Adrenal gland (tissue), 12 donors: ENCODE results near the gene HTR3B. TPM values are rescaled to one million over a fixed set of nuclear protein-coding genes. Genes with fewer than 3 reads are reported as not detected.

ENCODE experiments used
- DNase-seq, 7 donors: peaks; one replicate each; pipeline ENCODE4 v3.0.0-alpha.2; 2019 to 2020
- H3K27ac ChIP-seq, 5 donors: fragments of 200-600 bp; sonication (generic) in 4 of 5; 1 replicate in 3 of 5; 2 replicates in 2 of 5; pipeline versions ENCODE4 v1.5.1 to v1.8.0; 2016 to 2020; ENCODE audit warnings: mild to moderate bottlenecking in 1 of 5
- H3K27me3 ChIP-seq: fragments of 200-600 bp; 2 replicates; pipeline ENCODE4 v1.8.0; 2021
- H3K36me3 ChIP-seq, 2 donors: fragments of 200-600 bp; replicated peaks in 1 of 2; 1 replicate in 1 of 2; 2 replicates in 1 of 2; pipeline versions ENCODE4 v1.5.1 to v1.8.0; 2018 to 2022
- H3K4me1 ChIP-seq, 2 donors: fragments of 200-600 bp; replicated peaks in 1 of 2; 1 replicate in 1 of 2; 2 replicates in 1 of 2; pipeline versions ENCODE4 v1.5.1 to v1.8.0; 2018 to 2021
- H3K4me3 ChIP-seq, 4 donors: fragments of 200-600 bp; sonication (generic) in 3 of 4; one replicate each; pipeline ENCODE4 v1.5.1; 2016 to 2018
- H3K9me3 ChIP-seq, 3 donors: fragments of 200-600 bp; sonication (generic) in 1 of 3; replicated peaks in 1 of 3; 1 replicate in 2 of 3; 2 replicates in 1 of 3; pipeline versions ENCODE4 v1.5.1 to v1.8.0; 2016 to 2021
- CTCF ChIP-seq, 6 experiments: fragments of 450-650 bp in 4 of 6; fragments of 200-600 bp in 2 of 6; sonication (generic) in 1 of 6; IDR thresholded peaks; 1 replicate in 5 of 6; 2 replicates in 1 of 6; pipeline versions ENCODE4 v1.5.1 to v1.8.0; 2016 to 2021; ENCODE audit warnings: antibody characterized with exemption in 6 of 6, mild to moderate bottlenecking in 2 of 6, moderate library complexity in 1 of 6
- POLR2A ChIP-seq, 2 donors: fragments of 450-650 bp; IDR thresholded peaks; one replicate each; pipeline ENCODE4 v1.6.1; 2017; ENCODE audit warnings: antibody characterized with exemption in 2 of 2, mild to moderate bottlenecking in 2 of 2, moderate library complexity in 1 of 2
- WGBS, 4 donors: extraction: QIAGEN DNeasy Blood & Tissue Kit in 2 of 4; methylation state at CpG; one replicate each; pipeline versions ENCODE4 v1.1.5 to v1.1.7; 2013 to 2017; 5-methylcytosine and 5-hydroxymethylcytosine counted together
- intact Hi-C, 2 donors: fragments of 100-400 bp; cut with DNase I; formaldehyde crosslinking; loops; one replicate each; pipeline versions ENCODE4 v1.14.1 to v1.15.0; 2022 to 2023
- polyA plus RNA-seq, 3 donors: library from polyadenylated mRNA; stranded (reverse); fragments of 200-250 nt in 2 of 3; fragments of 350-450 nt in 1 of 3; fragmentation: Illumina TruSeq in 1 of 3; extraction: RNeasy Lipid Tissue Mini Kit (QIAGEN cat#74804) in 1 of 3; gene quantifications; one replicate each; pipeline ENCODE4 v1.2.3, GENCODE V29; 2013 to 2014
- total RNA-seq, 9 donors: library from RNA; depleted of rRNA in 4 of 9; stranded (reverse); fragments of >200 nt in 4 of 9; fragments of 120-200 nt in 1 of 9; fragmentation: NEBNext Ultra II Directional in 1 of 9; extraction: Animal tissue kit (Norgen Biotek cat#: 25700) in 1 of 9; gene quantifications; one replicate each; pipeline versions ENCODE4 v1.1.0 to v1.2.4, GENCODE V29; 2013 to 2023
- donor health status: healthy with polysubstance abuse.
- donor health status: Bipolar disorder and iron deficiency.
- donor health status: DM: yes; HTN: yes; CAD: no.
- donor health status: DM: no; HTN: no; CAD: no.
- donor health status: DM: no; HTN: no; CAD: no.
- donor health status: DM: yes; HTN: yes; CAD: no.

Gene HTR3B
- total and polyA plus RNA-seq, 12 donors = not detected

- H3K4me3 ChIP-seq = peak within 1 kb of the TSS; percentile 47 to 99 (median 68)
- TF ChIP-seq CTCF (IDR thresholded peaks at IDR 0.05) (peak in 3 of 6 experiments; percentile 23 to 39 (median 34)), POLR2A (IDR thresholded peaks at IDR 0.05) (peak; percentile 79 to 92)
- peak within 1 kb of the TSS; percentile 51 to 96 (median 95) for H3K27ac ChIP-seq
- peak; percentile 97 to 99 (median 98) for DNase-seq
- no peaks in the 10 kb centered on the region for H3K9me3 ChIP-seq
- intact Hi-C loops = no loop called here
- H3K36me3 ChIP-seq = no peaks in the 10 kb centered on the region
- no peaks in the 10 kb centered on the region for H3K27me3 ChIP-seq
- H3K4me1 ChIP-seq = peaks cover 12 to 35% of the 10 kb centered on the region in 2 donors
- 0 to 1% (median 0%) methylated on average over 18 to 94 of the region's 95 CpGs for WGBS, 4 donors
These were observed 29.1 kb upstream of the HTR3B start, which contains the start of gene USP28 for GRCh38 chr11:113875234-113876073. TSS of gene USP28 (minus strand) at chr11:113875572. CDS start at chr11:113875501, 71 bp downstream.

- Histone ChIP-seq H3K27me3 (no peaks in the 10 kb centered on the region), H3K9me3 (no peaks in the 10 kb centered on the region), H3K36me3 (no peaks in the 10 kb centered on the region), H3K4me3 (peak overlapping the region; percentile 24 to 99 (median 40)), H3K27ac (peak overlapping the region; percentile 51 to 96 (median 95)), H3K4me1 (peaks cover 9 to 30% of the 10 kb centered on the region in 2 donors)
- peak in 2 of 7 donors; percentile 29 to 59 for DNase-seq
- intact Hi-C loops = no loop called here
- 77 to 83% (median 80%) methylated on average over 18 to 24 of the region's 24 CpGs for WGBS, 4 donors
- no peak for TF ChIP-seq CTCF (IDR thresholded peaks at IDR 0.05)
- no peak for TF ChIP-seq POLR2A (IDR thresholded peaks at IDR 0.05)
These were observed 28.4 kb upstream of the HTR3B start for GRCh38 chr11:113876074-113876797.

- Histone ChIP-seq H3K4me3 (no peak overlapping the region), H3K9me3 (no peaks in the 10 kb centered on the region), H3K4me1 (peaks cover 4 to 22% of the 10 kb centered on the region in 2 donors), H3K27ac (no peak overlapping the region), H3K36me3 (no peaks in the 10 kb centered on the region), H3K27me3 (no peaks in the 10 kb centered on the region)
- DNase-seq = no peak
- TF ChIP-seq POLR2A (IDR thresholded peaks at IDR 0.05) = no peak
- no peak for TF ChIP-seq CTCF (IDR thresholded peaks at IDR 0.05)
- intact Hi-C loops = no loop called here
- WGBS, 4 donors = 93 to 98% (median 96%) methylated on average over 8 of the region's 8 CpGs
These were observed 27.6 kb upstream of the HTR3B start for GRCh38 chr11:113876798-113877669.
